ENCODE results near the gene MOCS3.

MOCS3 gene

DNA sequence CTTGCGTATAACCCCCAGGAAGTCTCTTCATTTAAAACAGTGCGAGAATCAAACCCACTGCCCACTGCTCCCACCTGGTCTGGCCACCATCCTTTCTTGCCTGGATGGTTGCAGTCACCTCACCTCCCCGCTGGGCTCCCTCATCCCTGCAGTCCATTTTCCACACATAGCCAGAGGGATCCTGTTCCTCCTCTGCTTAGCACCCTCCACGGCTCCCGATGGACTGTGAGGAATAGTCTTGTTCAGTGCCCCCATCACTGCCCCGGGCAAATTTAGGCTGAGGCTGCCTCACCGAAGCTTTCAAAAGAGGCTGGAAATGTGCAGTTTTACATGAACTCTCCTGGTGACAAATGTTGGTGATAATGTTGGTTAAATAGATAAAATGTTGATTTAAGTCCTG lies 46.6 kb downstream of the MOCS3 start:
- no peak overlapping the region for H3K4me3 ChIP-seq
- no peak overlapping the region for H3K27ac ChIP-seq

DNA sequence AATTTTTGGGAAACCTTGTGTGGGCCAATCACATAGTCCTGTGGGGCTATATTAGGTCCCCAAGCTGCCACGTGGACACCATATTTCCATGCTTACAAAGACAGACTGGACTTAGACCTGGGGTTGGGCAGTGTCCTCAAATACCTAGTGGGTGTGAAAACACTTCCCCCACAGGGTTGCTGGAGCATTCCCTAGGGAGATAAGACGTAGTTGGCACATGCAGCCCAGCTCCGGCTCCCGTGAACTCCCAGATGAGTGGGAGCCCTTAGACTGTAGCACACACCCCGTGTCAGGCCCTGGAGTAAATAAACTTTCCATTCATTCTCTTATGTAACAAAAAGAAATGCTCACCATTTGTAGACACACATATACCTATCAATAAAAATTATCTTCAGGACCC lies 50.1 kb downstream of the MOCS3 start:
- H3K4me3 ChIP-seq = no peak overlapping the region
- H3K27ac ChIP-seq = no peak overlapping the region

DNA sequence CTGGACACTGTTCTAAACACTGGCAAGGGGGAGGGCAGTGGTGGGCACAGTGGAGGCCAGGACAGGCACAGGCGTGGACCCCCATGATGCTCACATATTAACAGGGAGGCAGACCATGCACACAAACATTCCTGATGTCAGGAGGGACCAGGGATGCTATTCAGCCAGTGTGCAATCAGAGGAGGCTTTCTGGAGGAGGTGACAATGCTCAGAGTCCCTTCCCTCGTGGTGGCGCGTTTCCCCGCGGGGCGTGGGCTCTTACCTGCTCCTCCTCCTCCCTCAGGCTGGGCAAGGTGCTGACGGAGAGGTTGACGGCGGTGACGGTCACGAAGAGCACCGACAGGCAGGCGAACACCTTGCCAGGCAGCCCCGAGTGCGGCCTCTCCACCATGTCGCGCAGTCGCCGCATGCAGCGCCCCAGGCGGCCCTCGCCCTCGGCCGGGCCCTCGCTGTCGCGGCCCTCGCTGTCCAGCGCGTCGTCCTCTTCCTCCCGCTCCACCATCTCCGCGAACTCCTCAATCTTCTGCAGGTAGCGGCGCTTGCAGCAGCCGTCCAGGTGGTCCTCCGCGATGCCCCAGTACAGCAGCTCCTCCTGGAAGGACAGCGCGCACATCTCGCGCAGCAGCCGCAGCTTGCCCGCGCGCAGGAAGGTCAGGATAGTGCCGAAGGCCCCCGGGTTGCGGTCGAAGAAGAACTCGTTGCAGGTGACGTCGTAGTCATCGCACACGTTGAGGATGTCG lies 50.9 kb downstream of the MOCS3 start:
- Histone ChIP-seq H3K4me3 (no peak overlapping the region), H3K27ac (no peak overlapping the region)

DNA sequence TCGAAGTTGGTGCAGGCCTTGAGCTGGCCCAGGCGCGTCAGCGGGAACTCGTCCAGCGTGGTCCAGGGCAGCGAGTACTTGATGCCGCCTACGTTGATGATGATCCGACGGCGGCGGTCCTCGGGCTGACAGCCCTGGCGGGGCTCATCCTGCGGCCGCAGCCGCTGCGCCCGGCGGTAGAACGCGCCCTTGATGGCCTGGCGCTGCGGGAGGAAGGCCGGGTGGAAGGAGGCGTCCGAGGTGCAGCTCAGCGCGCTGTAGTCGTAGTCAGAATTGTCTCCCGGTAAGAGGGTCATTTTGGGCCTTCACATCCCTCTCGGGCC lies 51.4 kb downstream of the MOCS3 start:
- Histone ChIP-seq H3K27ac (no peak overlapping the region), H3K4me3 (no peak overlapping the region)

DNA sequence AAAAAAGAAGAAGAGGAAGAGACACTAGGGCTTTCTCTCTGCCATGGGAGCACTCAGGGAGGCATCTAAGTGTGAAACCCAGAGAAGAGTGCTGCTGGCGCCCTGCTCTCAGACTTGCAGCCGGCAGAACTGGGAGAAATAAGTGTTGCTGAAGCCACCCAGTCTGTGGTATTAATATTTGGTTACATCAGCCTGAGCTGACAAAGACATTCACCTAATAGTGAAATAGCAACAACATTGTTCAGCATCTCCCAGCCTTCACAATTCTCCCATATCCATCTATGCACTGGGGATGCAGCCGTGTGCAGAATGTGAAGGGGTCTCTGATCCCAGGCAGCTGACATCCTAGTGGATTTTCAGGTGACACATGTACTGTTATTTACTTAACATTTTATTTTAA lies 52.3 kb downstream of the MOCS3 start:
- Histone ChIP-seq H3K4me3 (no peak overlapping the region), H3K27ac (no peak overlapping the region)

DNA sequence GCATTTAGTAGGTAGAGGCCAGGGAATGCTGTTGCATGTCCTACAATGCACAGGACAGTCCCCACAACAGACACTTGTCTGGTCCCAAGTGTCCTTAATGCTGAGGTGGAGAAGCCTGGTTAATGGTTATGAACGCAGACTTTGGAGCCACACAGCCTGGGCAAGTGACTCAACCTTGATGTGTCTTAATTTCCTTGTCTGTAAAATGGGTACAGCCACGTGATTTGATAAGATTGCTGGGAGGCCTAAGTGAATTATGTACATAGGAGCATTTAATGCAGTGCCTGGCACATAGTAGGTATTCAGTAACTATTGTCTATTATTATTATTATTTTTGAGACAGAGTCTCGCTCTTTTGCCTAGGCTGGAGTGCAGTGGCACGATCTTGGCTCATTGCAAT lies 52.9 kb downstream of the MOCS3 start:
- Histone ChIP-seq H3K4me3 (no peak overlapping the region), H3K27ac (no peak overlapping the region)

DNA sequence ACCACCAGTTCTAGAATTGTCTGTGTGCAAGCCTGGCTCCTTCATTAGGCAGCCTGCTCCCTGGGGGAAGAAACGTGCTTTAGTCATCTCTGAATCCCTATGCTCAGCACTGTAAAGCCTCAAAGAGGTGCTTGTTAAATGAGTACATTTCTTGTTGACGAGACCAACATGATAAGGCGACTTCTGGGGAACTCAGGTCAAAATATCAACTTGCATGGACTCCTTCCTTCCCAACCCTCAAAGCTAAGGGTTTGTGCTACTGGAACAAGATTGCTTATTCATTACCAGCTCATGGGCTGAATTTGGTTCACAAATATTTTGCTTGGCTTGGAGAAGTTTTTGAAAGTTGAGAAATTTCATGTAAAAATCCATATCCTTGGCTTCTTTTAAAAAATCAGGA lies 53.7 kb downstream of the MOCS3 start:
- Histone ChIP-seq H3K4me3 (no peak overlapping the region), H3K27ac (no peak overlapping the region)
